IPS-18c (cell line): ENCODE measurements around the gene BRMS1.
"Not testable (repeated sequence)": the region's sequence is repeated elsewhere in the genome, so short reads cannot be mapped to it uniquely, and the experiment has no call there.

ENCODE experiments used
- H3K4me3 ChIP-seq: 2 replicates; pipeline ENCODE4 v1.7.0; 2013; ENCODE audit warnings: low read depth, mild to moderate bottlenecking, low read length, moderate library complexity; ENCODE audit not compliant: insufficient read depth
- H3K9me3 ChIP-seq: one replicate; pipeline ENCODE4 v1.6.1; 2013; ENCODE audit warnings: mild to moderate bottlenecking, low read length, moderate library complexity; ENCODE audit not compliant: control insufficient read depth, insufficient read depth

The BRMS1 gene

GRCh38 chr11:66330931-66331330, 14.0 kb downstream of the BRMS1 start:
- H3K4me3 ChIP-seq, result no peak overlapping the region
- peaks cover 5% of the 10 kb centered on the region for H3K9me3 ChIP-seq

GRCh38 chr11:66329165-66329673, 15.7 kb downstream of the BRMS1 start:
- Histone ChIP-seq H3K9me3 (peaks cover 3% of the 10 kb centered on the region), H3K4me3 (no peak overlapping the region)

- no peak overlapping the region for H3K4me3 ChIP-seq
Observed at GRCh38 chr11:66328302-66329144, 16.4 kb downstream of the BRMS1 start.

GRCh38 chr11:66328031-66328301, 16.9 kb downstream of the BRMS1 start:
- H3K9me3 ChIP-seq, result peaks cover 1% of the 10 kb centered on the region
- H3K4me3 ChIP-seq, result no peak overlapping the region

More at GRCh38 chr11:66328302-66329144, 16.4 kb downstream of the BRMS1 start:
- peaks cover 3% of the 10 kb centered on the region for H3K9me3 ChIP-seq

- no peaks in the 10 kb centered on the region for H3K9me3 ChIP-seq
- H3K4me3 ChIP-seq, result no peak overlapping the region
Observed at GRCh38 chr11:66327171-66328030, 17.5 kb downstream of the BRMS1 start.

- Histone ChIP-seq H3K4me3 (no peak overlapping the region), H3K9me3 (no peaks in the 10 kb centered on the region)
Observed at GRCh38 chr11:66326261-66327111, 18.4 kb downstream of the BRMS1 start.

- H3K4me3 ChIP-seq, result no peak overlapping the region
Observed at GRCh38 chr11:66325263-66325671, 19.6 kb downstream of the BRMS1 start.

GRCh38 chr11:66324664-66325063, 20.2 kb downstream of the BRMS1 start:
- H3K4me3 ChIP-seq, result no peak overlapping the region
- no peaks in the 10 kb centered on the region for H3K9me3 ChIP-seq

More at GRCh38 chr11:66325263-66325671, 19.6 kb downstream of the BRMS1 start:
- no peaks in the 10 kb centered on the region for H3K9me3 ChIP-seq

- no peaks in the 10 kb centered on the region for H3K9me3 ChIP-seq
- H3K4me3 ChIP-seq, result no peak overlapping the region
Observed at GRCh38 chr11:66323684-66324083, 21.2 kb downstream of the BRMS1 start.

- Histone ChIP-seq H3K4me3 (no peak overlapping the region), H3K9me3 (no peaks in the 10 kb centered on the region)
Observed at GRCh38 chr11:66322732-66323427, 22.0 kb downstream of the BRMS1 start.

GRCh38 chr11:66321606-66322005, 23.3 kb downstream of the BRMS1 start:
- H3K4me3 ChIP-seq, result no peak overlapping the region
- no peaks in the 10 kb centered on the region for H3K9me3 ChIP-seq

GRCh38 chr11:66320748-66321147, 24.2 kb downstream of the BRMS1 start:
- H3K4me3 ChIP-seq, H3K9me3 ChIP-seq: not testable (repeated sequence)

GRCh38 chr11:66320289-66320688, 24.6 kb downstream of the BRMS1 start:
- not testable (repeated sequence) for H3K9me3 ChIP-seq, H3K4me3 ChIP-seq

GRCh38 chr11:66318600-66318970, 26.3 kb downstream of the BRMS1 start:
- Histone ChIP-seq H3K9me3 (no peaks in the 10 kb centered on the region), H3K4me3 (no peak overlapping the region)

GRCh38 chr11:66317723-66318599, 26.9 kb downstream of the BRMS1 start:
- Histone ChIP-seq H3K4me3 (no peak overlapping the region), H3K9me3 (no peaks in the 10 kb centered on the region)

GRCh38 chr11:66317322-66317722, 27.6 kb downstream of the BRMS1 start:
- H3K4me3 ChIP-seq, result no peak overlapping the region
- H3K9me3 ChIP-seq, result no peaks in the 10 kb centered on the region
